PC-3 (cell line): ENCODE measurements around the gene STX17.

ENCODE experiments used
- EZH2phosphoT487 ChIP-seq: fragments of 300-600 bp; sonication (generic); IDR thresholded peaks from 2 replicates; pipeline ENCODE4 v1.6.1; 2018; ENCODE audit warnings: mild to moderate bottlenecking, antibody characterized with exemption, low read length, borderline replicate concordance
- TF ChIP-seq, protein P1 (sequence below): fragments of 300-600 bp; sonication (generic); conservative IDR thresholded peaks from 2 replicates; pipeline ENCODE4 v1.5.1; 2017; ENCODE audit warnings: antibody characterized with exemption, low read depth, mild to moderate bottlenecking, low read length

GRCh38 chr9:99971410-99971809, 65.0 kb downstream of the STX17 start:
- TF ChIP-seq, protein P1, sequence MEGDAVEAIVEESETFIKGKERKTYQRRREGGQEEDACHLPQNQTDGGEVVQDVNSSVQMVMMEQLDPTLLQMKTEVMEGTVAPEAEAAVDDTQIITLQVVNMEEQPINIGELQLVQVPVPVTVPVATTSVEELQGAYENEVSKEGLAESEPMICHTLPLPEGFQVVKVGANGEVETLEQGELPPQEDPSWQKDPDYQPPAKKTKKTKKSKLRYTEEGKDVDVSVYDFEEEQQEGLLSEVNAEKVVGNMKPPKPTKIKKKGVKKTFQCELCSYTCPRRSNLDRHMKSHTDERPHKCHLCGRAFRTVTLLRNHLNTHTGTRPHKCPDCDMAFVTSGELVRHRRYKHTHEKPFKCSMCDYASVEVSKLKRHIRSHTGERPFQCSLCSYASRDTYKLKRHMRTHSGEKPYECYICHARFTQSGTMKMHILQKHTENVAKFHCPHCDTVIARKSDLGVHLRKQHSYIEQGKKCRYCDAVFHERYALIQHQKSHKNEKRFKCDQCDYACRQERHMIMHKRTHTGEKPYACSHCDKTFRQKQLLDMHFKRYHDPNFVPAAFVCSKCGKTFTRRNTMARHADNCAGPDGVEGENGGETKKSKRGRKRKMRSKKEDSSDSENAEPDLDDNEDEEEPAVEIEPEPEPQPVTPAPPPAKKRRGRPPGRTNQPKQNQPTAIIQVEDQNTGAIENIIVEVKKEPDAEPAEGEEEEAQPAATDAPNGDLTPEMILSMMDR = no peak
- no peak for TF ChIP-seq EZH2phosphoT487
